Tibial artery (tissue), 4 donors: ENCODE measurements around the gene C2CD4D.

Source experiments
- DNase-seq, 2 donors: peaks; one replicate each; pipeline ENCODE4 v3.0.0-alpha.2; 2019
- H3K27ac ChIP-seq, 2 donors: fragments of 200-600 bp; sonication (generic) in 1 of 2; 1 replicate in 1 of 2; 2 replicates in 1 of 2; pipeline ENCODE4 v1.5.1; 2018 to 2019; ENCODE audit warnings: mild to moderate bottlenecking in 1 of 2
- H3K27me3 ChIP-seq, 2 donors: fragments of 200-600 bp; sonication (generic) in 1 of 2; one replicate each; pipeline versions ENCODE4 v1.5.1 to v1.6.0; 2016 to 2019
- H3K36me3 ChIP-seq, 3 donors: fragments of 200-600 bp; sonication (generic) in 2 of 3; one replicate each; pipeline ENCODE4 v1.5.1; 2016 to 2019; ENCODE audit warnings: mild to moderate bottlenecking in 2 of 3
- H3K4me1 ChIP-seq, 4 donors: fragments of 200-600 bp; sonication (generic) in 2 of 4; 1 replicate in 3 of 4; 2 replicates in 1 of 4; pipeline ENCODE4 v1.5.1; 2016 to 2019
- H3K4me3 ChIP-seq, 2 donors: fragments of 200-600 bp; sonication (generic) in 1 of 2; 1 replicate in 1 of 2; 2 replicates in 1 of 2; pipeline ENCODE4 v1.5.1; 2018 to 2019; ENCODE audit warnings: mild to moderate bottlenecking in 2 of 2
- H3K9me3 ChIP-seq, 3 donors: fragments of 200-600 bp; sonication (generic) in 1 of 3; one replicate each; pipeline ENCODE4 v1.5.1; 2016 to 2019
- intact Hi-C: fragments of 100-400 bp; cut with DNase I; formaldehyde crosslinking; loops from one replicate; pipeline ENCODE4 v1.15.0; 2023; ENCODE audit warnings: low total_unique reads
- TF ChIP-seq, protein P1 (sequence below), 2 experiments: fragments of 200-600 bp in 1 of 2; fragments of 450-650 bp in 1 of 2; IDR thresholded peaks; one replicate each; pipeline ENCODE4 v1.5.1; 2017 to 2019; ENCODE audit warnings: antibody characterized with exemption in 2 of 2, mild to moderate bottlenecking in 1 of 2, moderate library complexity in 1 of 2

Gene C2CD4D

DNA sequence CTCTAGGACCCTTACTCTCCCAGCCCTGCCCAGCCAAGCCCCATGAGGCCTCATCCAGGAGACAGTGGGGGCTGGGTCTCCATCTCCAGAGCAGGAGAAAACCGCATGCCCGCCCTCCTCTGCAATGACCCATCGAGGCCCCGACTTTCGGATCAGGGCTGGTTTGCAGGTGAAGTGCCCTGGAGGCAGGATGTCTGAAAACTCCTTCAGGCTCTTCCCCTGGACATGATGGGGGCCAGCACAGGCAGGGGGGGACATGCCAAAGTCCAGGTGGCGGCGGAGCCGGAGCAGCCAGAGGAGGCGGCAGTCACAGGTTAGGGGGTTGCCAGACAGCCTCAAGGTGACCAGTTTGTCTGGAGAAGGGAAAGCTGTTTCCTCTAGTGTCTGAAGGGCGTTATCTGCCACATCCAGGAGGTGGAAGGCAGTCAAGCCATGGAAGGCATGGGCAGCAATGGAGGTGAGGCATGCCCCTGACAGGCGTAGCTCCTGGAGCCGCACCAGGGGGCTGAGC, 38.3 kb downstream of the C2CD4D start:
- no peaks in the 10 kb centered on the region for H3K9me3 ChIP-seq
- H3K27ac ChIP-seq = no peak overlapping the region
- intact Hi-C loops = no loop called here
- H3K4me1 ChIP-seq = no peaks in the 10 kb centered on the region
- DNase-seq = no peak
- no peak overlapping the region for H3K4me3 ChIP-seq
- peaks cover 0 to 59% of the 10 kb centered on the region in 2 donors for H3K27me3 ChIP-seq
- TF ChIP-seq, protein P1, sequence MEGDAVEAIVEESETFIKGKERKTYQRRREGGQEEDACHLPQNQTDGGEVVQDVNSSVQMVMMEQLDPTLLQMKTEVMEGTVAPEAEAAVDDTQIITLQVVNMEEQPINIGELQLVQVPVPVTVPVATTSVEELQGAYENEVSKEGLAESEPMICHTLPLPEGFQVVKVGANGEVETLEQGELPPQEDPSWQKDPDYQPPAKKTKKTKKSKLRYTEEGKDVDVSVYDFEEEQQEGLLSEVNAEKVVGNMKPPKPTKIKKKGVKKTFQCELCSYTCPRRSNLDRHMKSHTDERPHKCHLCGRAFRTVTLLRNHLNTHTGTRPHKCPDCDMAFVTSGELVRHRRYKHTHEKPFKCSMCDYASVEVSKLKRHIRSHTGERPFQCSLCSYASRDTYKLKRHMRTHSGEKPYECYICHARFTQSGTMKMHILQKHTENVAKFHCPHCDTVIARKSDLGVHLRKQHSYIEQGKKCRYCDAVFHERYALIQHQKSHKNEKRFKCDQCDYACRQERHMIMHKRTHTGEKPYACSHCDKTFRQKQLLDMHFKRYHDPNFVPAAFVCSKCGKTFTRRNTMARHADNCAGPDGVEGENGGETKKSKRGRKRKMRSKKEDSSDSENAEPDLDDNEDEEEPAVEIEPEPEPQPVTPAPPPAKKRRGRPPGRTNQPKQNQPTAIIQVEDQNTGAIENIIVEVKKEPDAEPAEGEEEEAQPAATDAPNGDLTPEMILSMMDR (IDR thresholded peaks at IDR 0.05) = no peak
- no peaks in the 10 kb centered on the region for H3K36me3 ChIP-seq

DNA sequence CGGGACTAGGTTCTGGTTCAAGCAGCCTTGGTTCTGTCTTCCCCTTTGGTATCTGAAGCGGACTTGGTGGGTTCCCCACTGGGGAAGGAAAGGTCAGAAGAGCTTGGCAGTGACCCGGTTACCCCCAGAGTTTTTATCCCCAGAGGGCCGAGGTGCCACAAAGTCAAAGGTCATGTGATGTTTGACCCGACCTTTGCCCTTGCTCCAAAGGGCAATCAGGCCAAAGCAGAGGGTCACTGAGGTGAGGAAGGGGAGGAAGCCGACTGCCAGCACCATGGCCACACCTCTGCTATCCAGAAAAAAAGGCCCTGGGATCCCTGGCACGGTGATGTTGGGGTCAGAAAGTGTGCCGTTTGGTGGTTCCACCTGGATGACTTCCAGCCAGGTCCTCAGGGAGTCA, 38.8 kb downstream of the C2CD4D start:
- no peak for DNase-seq

DNA sequence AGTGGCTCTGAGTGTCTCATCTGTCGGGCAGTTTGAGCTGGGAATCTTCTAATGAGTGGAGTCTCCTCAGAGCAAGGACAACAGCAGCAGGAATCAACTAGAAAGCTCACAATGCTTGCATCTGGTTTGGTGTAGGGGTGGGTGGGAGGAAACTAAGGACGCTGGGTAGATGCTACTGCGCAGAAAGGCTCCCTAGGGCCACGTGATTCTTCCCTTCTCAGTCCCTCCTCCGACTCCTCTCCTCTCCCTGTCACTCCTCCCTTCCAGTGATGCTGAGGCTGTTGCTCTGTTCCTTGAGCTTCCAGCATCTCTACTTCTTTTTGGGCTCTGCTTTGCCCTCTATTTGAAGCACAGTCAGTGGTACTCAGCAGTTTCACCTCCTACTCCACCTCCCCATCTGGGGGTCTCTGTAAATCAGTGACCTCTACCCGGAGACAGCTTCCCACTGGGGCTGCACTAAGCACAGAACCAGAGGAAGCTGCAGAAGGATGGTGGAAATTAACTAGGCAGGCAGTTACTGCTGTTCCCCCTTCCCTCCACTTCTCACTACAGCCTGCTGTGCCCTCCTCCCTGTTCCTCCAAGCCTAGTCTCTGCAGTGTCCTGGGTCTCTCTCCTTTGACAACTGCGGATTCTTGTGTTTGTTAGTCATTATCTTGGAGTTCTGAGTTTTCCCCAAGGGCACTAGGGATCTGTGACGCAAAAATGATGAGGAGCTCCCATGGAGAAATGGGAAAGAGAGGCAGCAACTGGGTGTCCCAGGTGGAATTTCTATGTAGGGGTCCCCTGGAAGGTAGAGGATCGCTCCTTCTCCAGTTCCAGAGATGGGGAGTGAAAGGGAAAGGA, 40.2 kb downstream of the C2CD4D start:
- no peaks in the 10 kb centered on the region for H3K9me3 ChIP-seq
- intact Hi-C loops = no loop called here
- H3K27me3 ChIP-seq = peaks cover 0 to 49% of the 10 kb centered on the region in 2 donors
- no peak for DNase-seq
- H3K4me3 ChIP-seq = no peak overlapping the region
- TF ChIP-seq, protein P1 (IDR thresholded peaks at IDR 0.05) = no peak
- H3K27ac ChIP-seq = no peak overlapping the region
- H3K4me1 ChIP-seq = no peaks in the 10 kb centered on the region
- no peaks in the 10 kb centered on the region for H3K36me3 ChIP-seq

More for the DNA sequence above, 38.8 kb downstream of the C2CD4D start:
- Histone ChIP-seq H3K9me3 (no peaks in the 10 kb centered on the region), H3K27ac (no peak overlapping the region), H3K36me3 (no peaks in the 10 kb centered on the region), H3K27me3 (peaks cover 0 to 59% of the 10 kb centered on the region in 2 donors), H3K4me1 (no peaks in the 10 kb centered on the region), H3K4me3 (no peak overlapping the region)
- intact Hi-C loops = no loop called here
- TF ChIP-seq, protein P1 (IDR thresholded peaks at IDR 0.05) = no peak

DNA sequence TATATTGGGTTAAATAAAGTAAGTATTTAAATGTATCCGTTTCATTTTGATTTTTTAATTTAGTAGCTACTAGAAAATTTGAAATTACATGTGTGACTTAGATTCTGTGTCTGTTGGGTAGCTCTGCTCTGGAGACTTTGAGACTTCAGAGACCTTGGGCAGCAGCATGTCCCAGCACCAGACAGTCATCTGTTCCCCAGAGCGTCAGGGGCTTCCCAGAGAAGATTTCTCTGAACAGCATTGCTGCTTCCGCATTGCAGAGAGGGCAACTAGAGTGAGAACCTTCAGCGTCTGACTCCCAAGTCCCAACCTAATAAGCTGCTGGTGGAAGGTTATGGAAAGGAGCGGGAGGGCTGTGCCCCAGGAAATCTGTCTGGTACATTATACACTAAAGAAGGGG, 41.0 kb downstream of the C2CD4D start:
- Histone ChIP-seq H3K4me1 (no peaks in the 10 kb centered on the region), H3K36me3 (no peaks in the 10 kb centered on the region), H3K9me3 (no peaks in the 10 kb centered on the region), H3K4me3 (no peak overlapping the region), H3K27ac (no peak overlapping the region), H3K27me3 (peaks cover 0 to 42% of the 10 kb centered on the region in 2 donors)
- intact Hi-C loops = no loop called here
- TF ChIP-seq, protein P1 (IDR thresholded peaks at IDR 0.05) = no peak
- DNase-seq = no peak

DNA sequence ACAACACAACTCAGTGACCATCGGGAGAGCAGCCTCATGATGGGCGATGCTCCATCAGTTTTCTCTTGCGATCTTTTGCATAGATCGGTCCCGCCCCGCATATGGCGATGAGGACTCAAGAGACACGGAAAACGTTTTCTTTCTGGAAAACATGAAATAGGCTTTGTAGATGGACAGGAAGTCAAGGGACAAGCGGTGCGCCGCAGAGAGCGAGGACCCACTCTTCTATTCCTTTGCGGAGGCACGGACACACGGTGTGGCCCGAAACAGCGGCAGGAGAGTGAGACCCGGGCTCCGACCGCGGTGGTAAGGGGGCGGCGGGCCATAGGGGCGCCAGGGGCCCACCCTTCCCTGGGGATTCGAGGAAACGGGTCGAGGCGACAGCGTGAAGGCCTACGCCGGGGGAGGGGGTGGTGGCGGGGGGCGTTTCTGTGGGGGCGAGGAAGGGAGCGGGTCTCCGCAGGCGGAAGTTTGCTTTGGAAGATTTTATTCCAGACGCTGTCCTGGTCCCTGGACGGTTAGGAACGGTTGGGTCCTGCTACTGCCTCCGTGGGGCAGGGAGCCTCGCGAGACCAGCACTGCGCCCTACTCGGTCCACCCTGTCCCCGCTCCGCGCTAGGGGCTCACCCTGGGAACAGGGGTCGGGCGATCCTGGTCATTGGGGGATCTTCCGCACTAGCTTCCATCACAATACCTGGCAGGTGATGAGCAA, 48.5 kb downstream of the C2CD4D start:
- intact Hi-C loops = no loop called here
- TF ChIP-seq, protein P1 (IDR thresholded peaks at IDR 0.05) = no peak
- Histone ChIP-seq H3K27ac (peak overlapping the region; percentile 52 to 71), H3K9me3 (no peaks in the 10 kb centered on the region), H3K4me3 (peak overlapping the region; percentile 57 to 74), H3K4me1 (peaks cover 4 to 14% (median 5%) of the 10 kb centered on the region in 4 donors), H3K36me3 (no peaks in the 10 kb centered on the region), H3K27me3 (no peaks in the 10 kb centered on the region)
- no peak for DNase-seq
